Activated CD4-positive, alpha-beta memory T cell treated with anti-CD3 and anti-CD28 coated beads, Interleukin-2, amount 10 ng/mL, durations not matched to agents 7 days and 5 days (primary cell): ENCODE measurements around the gene APOBEC2. TPM values are rescaled to one million over a fixed set of nuclear protein-coding genes. Genes with fewer than 3 reads are reported as not detected.

Experiments used
- CTCF ChIA-PET: fragments of 350-600 bp; sonication (Branson Sonifier 250); formaldehyde crosslinking; loops from one replicate; lab custom pipeline; 2021; ENCODE audit warnings: antibody characterized with exemption, inconsistent platforms; lab: Charles Lee
- POLR2A ChIA-PET: fragments of 350-600 bp; sonication (Branson Sonifier 250); formaldehyde crosslinking; loops from one replicate; lab custom pipeline; 2021; ENCODE audit warnings: antibody characterized with exemption; lab: Charles Lee
- DNase-seq: peaks from one replicate; pipeline ENCODE4 v3.0.0-alpha.2; 2020
- H3K27ac Mint-ChIP-seq: one replicate; pipeline ENCODE4 v1.8.0; 2021; ENCODE audit warnings: mild to moderate bottlenecking, mixed read lengths
- H3K27me3 Mint-ChIP-seq: one replicate; pipeline ENCODE4 v1.8.0; 2021; ENCODE audit warnings: mixed read lengths
- H3K36me3 Mint-ChIP-seq: one replicate; pipeline ENCODE4 v1.8.0; 2021; ENCODE audit warnings: low read depth, mixed read lengths
- H3K4me1 Mint-ChIP-seq: one replicate; pipeline ENCODE4 v1.8.0; 2021; ENCODE audit warnings: mixed read lengths
- H3K4me3 Mint-ChIP-seq: one replicate; pipeline ENCODE4 v1.8.0; 2021; ENCODE audit warnings: mild to moderate bottlenecking, mixed read lengths
- H3K9me3 Mint-ChIP-seq: one replicate; pipeline ENCODE4 v1.8.0; 2021; ENCODE audit warnings: mixed read lengths
- total RNA-seq, 2 experiments: library from RNA; stranded (reverse); gene quantifications; one replicate each; pipeline ENCODE4 v1.2.3, GENCODE V29; 2021

The APOBEC2 gene
- total RNA-seq, 2 experiments from 2014 or later: not detected

DNA sequence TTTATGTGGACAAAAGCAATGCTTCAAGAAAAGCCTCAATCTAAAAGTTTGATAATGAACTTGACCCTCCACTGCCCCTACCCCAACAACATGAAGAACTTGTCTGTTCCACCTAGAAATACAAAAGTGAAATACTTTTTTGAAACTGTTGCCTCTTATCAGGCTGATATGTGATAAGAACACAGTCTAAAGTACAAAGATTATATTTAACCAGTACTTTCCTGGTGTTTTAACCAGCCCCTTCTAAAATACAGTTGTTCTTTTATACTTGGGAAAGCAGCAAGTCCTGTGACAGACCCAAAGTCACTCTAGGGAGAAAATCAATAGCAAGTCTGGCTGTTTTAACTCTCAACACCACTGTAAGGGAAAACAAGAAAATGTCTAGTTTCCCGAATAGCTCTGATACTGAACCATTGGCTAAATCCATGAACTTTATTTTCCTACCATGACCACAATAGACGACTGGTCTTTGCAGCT lies 12.6 kb downstream of the APOBEC2 start:
- Mint-ChIP-seq H3K9me3 (no peaks in the 10 kb centered on the region), H3K36me3 (peaks cover 64% of the 10 kb centered on the region), H3K27me3 (no peaks in the 10 kb centered on the region), H3K4me3 (no peak overlapping the region), H3K27ac (no peak overlapping the region), H3K4me1 (peaks cover 46% of the 10 kb centered on the region)
- POLR2A ChIA-PET: no interaction called here
- CTCF ChIA-PET: interaction anchor here (0.9 to 1.0 kb wide), 2 partner anchors 9 to 37 kb away, joined by 5 read pairs; no protein-coding TSS in a partner anchor
- no peak for DNase-seq

DNA sequence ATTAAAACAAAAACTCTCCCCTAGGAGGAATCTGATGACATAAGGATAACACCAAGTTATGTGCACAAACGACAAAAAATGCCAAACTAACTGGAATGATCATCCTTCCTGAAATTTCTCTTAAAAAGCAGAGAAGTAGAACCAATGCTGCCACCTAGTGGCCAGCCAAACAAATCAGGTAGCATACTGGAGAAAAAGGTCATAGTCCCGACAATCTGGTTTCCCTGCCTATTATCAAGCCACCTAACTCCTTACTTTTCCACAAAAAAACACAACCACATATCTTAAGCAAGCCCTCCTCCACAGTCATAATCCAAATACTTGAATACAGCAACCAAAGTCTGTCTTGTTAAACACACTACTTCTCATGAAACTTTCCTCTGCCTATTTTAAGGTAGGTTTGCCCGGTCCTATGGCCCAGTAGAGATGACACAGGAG lies 13.9 kb downstream of the APOBEC2 start:
- ChIA-PET CTCF (interaction anchor here (1.0 to 4.8 kb wide), 7 partner anchors 10 to 240 kb away, joined by 3 to 22 read pairs (median 5); partner anchors contain the start of gene UNC5CL), POLR2A (no interaction called here)
- Mint-ChIP-seq H3K27me3 (no peaks in the 10 kb centered on the region), H3K9me3 (no peaks in the 10 kb centered on the region), H3K27ac (peak overlapping the region; percentile 10), H3K4me1 (peaks cover 57% of the 10 kb centered on the region), H3K36me3 (peaks cover 72% of the 10 kb centered on the region), H3K4me3 (no peak overlapping the region)
- peak; percentile 67 for DNase-seq

DNA sequence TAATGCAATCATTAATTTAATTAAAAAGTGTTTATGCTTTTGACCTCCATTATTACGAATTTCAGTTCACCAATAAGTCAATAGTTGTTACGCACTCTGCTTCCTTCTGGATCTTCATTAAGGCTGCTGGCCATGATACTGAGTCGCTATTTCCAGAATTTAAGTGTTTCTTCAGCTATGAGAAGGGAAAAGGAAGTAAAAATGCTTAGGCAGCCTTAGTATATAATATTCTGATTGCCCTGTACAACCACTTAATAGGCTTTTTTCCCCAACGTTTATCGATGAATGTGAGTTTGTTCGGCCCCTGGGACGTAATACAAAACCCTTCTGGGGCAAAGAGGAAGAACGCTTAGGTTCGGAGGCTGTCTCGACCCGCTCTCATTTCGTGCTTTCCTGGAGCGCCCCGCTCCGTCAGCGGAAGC lies 18.5 kb downstream of the APOBEC2 start:
- no peak for DNase-seq
- H3K36me3 Mint-ChIP-seq: peaks cover 55% of the 10 kb centered on the region
- ChIA-PET CTCF (interaction anchor here (0.9 to 5.7 kb wide), 6 partner anchors 13 to 248 kb away, joined by 3 to 47 read pairs (median 4); partner anchors contain the start of gene UNC5CL), POLR2A (interaction anchor here (0.9 to 5.5 kb wide), 10 partner anchors 9 to 129 kb away, joined by 3 to 51 read pairs (median 6); partner anchors contain the start of genes APOBEC2 and TREML2)
- H3K27me3 Mint-ChIP-seq: no peaks in the 10 kb centered on the region
- no peaks in the 10 kb centered on the region for H3K9me3 Mint-ChIP-seq
- peak overlapping the region; percentile 99 for H3K27ac Mint-ChIP-seq
- peak overlapping the region; percentile 93 for H3K4me3 Mint-ChIP-seq
- H3K4me1 Mint-ChIP-seq: peaks cover 76% of the 10 kb centered on the region

DNA sequence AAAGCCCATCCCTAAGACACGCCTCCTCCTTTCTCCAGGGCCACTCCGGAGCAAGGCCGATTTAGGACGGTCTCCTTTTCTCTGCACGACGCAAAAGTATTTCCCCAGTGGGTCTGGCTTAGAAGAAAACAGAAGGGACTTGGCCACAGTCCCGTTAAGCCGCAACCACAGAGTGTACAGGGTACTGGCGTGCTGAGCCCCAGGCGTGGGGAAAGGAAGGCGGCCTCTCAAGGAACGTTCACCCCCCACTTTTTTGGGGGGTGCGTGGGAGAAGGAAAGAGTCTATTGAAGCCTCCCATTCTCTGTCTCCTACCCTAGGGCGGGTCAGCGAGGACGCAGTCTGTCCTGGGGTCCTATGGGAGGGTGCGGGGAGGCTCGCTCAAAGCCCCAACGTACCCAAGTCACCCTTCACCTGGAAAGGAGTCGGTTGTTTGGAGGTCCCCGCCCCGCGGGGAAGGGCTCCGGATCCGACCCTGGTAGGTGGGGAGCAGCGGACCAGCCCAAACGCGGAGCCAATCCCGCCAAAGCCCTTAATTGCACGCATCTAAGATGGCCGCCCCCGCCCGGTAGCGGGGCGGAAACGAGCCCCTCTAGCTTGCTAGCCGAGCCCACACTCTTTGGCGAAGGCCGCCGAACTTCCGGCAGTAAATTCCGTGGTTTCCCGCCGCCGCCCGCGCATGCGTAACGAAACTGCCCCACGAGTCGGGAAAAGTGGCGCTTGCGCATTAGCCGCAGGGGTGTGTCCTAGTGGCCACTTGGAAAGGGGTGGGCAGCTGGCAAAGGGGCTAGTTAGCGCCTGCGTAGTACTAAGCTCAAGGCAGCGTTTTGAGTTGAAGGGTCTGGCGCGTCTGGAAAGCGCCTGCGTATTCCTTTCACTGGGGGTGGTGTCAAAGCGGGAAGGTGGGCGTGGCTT lies 19.2 kb downstream of the APOBEC2 start, which contains the start of gene OARD1:
TSS of gene OARD1 (minus strand) at position 434 of the 913 bp plus-strand sequence. CDS start 722 bp downstream, outside the sequence.
- peak; percentile 100 for DNase-seq
- ChIA-PET POLR2A (interaction anchor here (0.6 to 5.5 kb wide), 14 partner anchors 9 to 261 kb away, joined by 3 to 51 read pairs (median 5); partner anchors contain the start of genes APOBEC2 and TREML2), CTCF (interaction anchor here (0.9 to 5.7 kb wide), 11 partner anchors 9 to 247 kb away, joined by 3 to 47 read pairs (median 4); partner anchors contain the start of genes TREML2 and UNC5CL)
- Mint-ChIP-seq H3K4me1 (peaks cover 71% of the 10 kb centered on the region), H3K27ac (peak within 1 kb of the TSS; percentile 99), H3K27me3 (no peaks in the 10 kb centered on the region), H3K9me3 (no peaks in the 10 kb centered on the region), H3K4me3 (peak within 1 kb of the TSS; percentile 93), H3K36me3 (peaks cover 48% of the 10 kb centered on the region)

DNA sequence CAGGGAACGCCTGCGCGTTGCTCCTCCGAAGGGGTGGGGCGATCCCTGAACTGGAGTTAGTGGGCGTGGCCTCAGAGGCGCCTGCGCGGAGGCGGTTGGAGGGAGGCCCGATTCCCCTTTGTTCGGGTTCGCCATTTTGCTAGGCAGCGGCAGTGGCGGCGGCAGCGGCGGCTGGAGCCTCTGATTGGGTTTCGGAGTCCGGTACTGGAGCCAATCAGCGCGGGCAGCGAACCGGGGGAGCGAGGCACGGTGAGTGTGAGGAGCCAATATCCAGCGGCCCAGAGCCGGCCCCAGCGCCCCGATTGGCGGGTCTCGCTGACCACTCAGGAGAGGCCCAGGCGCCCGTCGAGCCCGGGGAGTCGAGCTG lies 19.8 kb downstream of the APOBEC2 start, which contains the start of gene NFYA:
TSS of gene NFYA (plus strand) at position 139 of the 367 bp plus-strand sequence. CDS start 6,116 bp downstream, outside the sequence.
- H3K36me3 Mint-ChIP-seq: peaks cover 42% of the 10 kb centered on the region
- no peak for DNase-seq
- peaks cover 66% of the 10 kb centered on the region for H3K4me1 Mint-ChIP-seq
- no peaks in the 10 kb centered on the region for H3K9me3 Mint-ChIP-seq
- ChIA-PET CTCF (interaction anchor here (0.9 to 5.7 kb wide), 10 partner anchors 10 to 234 kb away, joined by 3 to 47 read pairs (median 4); partner anchors contain the start of genes TREML2 and UNC5CL), POLR2A (interaction anchor here (0.6 to 5.5 kb wide), 12 partner anchors 10 to 261 kb away, joined by 3 to 51 read pairs (median 4); partner anchors contain the start of gene TREML2)
- peak within 1 kb of the TSS; percentile 99 for H3K27ac Mint-ChIP-seq
- no peaks in the 10 kb centered on the region for H3K27me3 Mint-ChIP-seq
- H3K4me3 Mint-ChIP-seq: peak within 1 kb of the TSS; percentile 93

DNA sequence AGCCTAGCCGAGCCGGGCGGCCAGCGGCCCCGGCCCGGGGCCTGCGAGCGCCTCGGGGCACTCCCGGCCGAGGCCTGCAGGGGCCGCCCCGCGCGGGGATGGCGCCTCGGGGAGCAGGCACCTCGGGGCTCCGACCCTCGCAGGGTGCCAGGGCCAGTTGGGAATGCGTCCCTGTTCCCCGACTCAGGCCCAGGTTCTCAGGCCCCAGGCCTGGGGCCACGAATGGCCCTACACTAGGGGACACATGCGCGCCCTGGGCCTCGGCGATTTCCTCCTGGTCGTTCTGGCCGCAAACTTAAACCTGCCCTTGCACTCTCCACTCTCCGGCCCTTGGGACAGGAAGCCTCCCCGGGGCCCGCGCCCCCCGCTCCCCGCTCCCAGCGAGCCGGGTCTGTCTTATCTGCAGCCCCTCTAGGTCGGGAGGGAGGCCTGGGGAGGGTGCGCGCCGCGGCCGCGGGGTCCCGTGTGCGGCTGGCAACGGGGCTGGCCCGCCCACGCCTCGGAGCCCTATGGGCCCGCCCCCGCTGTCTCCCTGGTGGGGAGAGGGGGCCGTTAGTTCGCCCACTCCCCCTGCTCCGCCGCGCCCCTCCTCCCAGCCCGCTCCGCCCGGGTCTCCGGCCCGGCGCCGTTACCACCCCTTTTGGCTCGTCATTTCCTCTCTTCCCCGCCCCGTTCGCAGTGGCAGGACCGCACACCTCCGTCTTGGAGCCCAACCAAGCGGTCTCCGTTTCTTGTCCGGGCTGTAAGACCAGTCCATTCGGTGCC lies 20.4 kb downstream of the APOBEC2 start:
- CTCF ChIA-PET: interaction anchor here (0.9 to 5.7 kb wide), 9 partner anchors 10 to 233 kb away, joined by 3 to 47 read pairs (median 5); partner anchors contain the start of gene TREML2
- H3K27ac Mint-ChIP-seq: peak overlapping the region; percentile 99
- peak overlapping the region; percentile 93 for H3K4me3 Mint-ChIP-seq

DNA sequence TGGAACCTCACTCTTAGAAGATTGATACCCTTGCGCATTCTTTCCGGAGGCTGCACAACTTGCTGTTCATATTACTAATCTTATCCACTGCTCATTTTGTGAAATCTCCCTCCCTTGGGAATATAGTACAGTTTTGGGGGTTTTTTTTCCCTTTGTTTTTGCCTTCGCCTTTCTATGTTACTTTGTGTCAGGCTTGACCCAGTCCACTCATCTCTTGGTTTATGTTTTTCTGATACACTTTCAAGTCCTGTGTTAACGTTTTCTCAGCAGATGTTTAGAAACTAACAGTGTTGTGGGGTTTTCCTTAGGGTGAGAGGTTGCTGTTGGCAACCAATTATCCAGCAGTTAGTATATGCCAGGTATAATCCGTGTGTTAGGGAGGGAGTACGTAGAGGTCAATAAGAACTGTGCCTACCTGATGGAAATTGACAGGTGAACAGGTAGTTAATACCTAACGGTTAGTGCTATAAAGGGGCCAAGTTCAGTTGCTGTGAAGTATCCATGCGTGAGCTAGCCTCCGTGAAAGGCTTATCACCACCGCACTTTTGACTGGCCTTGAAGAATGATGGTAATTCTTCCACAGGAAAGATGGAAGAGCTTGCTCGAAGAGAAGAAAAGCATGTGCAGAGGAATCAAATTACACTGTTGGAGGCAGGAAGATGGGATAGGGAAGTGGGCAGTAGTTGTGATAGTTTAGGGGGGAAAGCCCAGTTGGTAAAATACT lies 21.1 kb downstream of the APOBEC2 start:
- DNase-seq: no peak
- H3K4me3 Mint-ChIP-seq: peak overlapping the region; percentile 81
- no peaks in the 10 kb centered on the region for H3K27me3 Mint-ChIP-seq
- POLR2A ChIA-PET: interaction anchor here (0.6 to 1.6 kb wide), 5 partner anchors 20 to 976 kb away, joined by 3 to 7 read pairs (median 4); partner anchors contain the start of genes TAF8 and TREML2
- H3K27ac Mint-ChIP-seq: peak overlapping the region; percentile 88
- H3K4me1 Mint-ChIP-seq: peaks cover 62% of the 10 kb centered on the region
- CTCF ChIA-PET: interaction anchor here (2.3 kb wide), 1 partner anchor 30 kb away, joined by 4 read pairs; no protein-coding TSS in a partner anchor
- no peaks in the 10 kb centered on the region for H3K9me3 Mint-ChIP-seq
- H3K36me3 Mint-ChIP-seq: peaks cover 39% of the 10 kb centered on the region

More for the DNA sequence above, 20.4 kb downstream of the APOBEC2 start:
- Mint-ChIP-seq H3K4me1 (peaks cover 64% of the 10 kb centered on the region), H3K36me3 (peaks cover 40% of the 10 kb centered on the region), H3K27me3 (no peaks in the 10 kb centered on the region), H3K9me3 (no peaks in the 10 kb centered on the region)
- POLR2A ChIA-PET: interaction anchor here (0.8 to 5.5 kb wide), 10 partner anchors 15 to 260 kb away, joined by 3 to 51 read pairs (median 4); partner anchors contain the start of gene TREML2
- peak; percentile 89 for DNase-seq

DNA sequence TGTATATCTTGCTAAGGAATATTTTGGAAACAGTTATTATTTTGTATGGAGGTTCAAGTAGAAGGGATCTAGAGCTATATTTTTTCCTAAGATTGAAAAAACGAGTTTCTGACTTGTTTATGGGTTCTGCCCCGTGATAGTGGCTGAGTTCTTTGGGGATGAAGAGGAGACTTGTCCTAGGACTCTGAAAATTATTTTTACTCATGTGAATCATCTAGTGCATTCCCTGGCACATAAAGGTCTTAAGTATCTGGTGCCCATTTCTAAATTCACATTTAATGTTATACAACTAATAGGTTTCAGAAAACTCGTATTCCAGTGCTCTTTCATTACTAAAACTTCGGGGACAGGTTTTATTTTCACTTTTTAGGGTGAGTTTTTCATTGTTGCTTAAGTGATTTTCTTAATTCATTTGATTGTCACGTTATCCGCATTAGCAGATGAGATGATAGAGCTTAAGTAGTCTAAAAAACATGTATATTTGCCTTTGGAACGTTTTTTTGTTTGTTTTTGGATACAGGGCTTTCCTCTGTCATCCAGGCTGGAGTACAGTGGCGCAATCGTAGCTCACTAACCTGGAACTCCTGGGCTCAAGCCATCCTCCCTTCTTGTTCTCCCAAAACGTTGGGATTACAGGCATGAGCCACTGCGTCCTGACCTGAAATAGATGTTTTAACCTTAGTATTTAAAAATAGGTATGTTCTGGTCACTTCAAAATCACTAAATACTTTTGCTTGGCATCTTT lies 21.9 kb downstream of the APOBEC2 start:
- peaks cover 39% of the 10 kb centered on the region for H3K36me3 Mint-ChIP-seq
- peak overlapping the region; percentile 81 for H3K4me3 Mint-ChIP-seq
- no peaks in the 10 kb centered on the region for H3K27me3 Mint-ChIP-seq
- peak overlapping the region; percentile 88 for H3K27ac Mint-ChIP-seq
- H3K4me1 Mint-ChIP-seq: peaks cover 61% of the 10 kb centered on the region
- CTCF ChIA-PET: interaction anchor here (0.7 to 2.3 kb wide), 4 partner anchors 13 to 107 kb away, joined by 3 to 14 read pairs (median 4); no protein-coding TSS in a partner anchor
- POLR2A ChIA-PET: interaction anchor here (0.6 to 1.6 kb wide), 7 partner anchors 8 to 975 kb away, joined by 3 to 7 read pairs (median 4); partner anchors contain the start of genes TAF8 and TREML2
- no peaks in the 10 kb centered on the region for H3K9me3 Mint-ChIP-seq
- no peak for DNase-seq

DNA sequence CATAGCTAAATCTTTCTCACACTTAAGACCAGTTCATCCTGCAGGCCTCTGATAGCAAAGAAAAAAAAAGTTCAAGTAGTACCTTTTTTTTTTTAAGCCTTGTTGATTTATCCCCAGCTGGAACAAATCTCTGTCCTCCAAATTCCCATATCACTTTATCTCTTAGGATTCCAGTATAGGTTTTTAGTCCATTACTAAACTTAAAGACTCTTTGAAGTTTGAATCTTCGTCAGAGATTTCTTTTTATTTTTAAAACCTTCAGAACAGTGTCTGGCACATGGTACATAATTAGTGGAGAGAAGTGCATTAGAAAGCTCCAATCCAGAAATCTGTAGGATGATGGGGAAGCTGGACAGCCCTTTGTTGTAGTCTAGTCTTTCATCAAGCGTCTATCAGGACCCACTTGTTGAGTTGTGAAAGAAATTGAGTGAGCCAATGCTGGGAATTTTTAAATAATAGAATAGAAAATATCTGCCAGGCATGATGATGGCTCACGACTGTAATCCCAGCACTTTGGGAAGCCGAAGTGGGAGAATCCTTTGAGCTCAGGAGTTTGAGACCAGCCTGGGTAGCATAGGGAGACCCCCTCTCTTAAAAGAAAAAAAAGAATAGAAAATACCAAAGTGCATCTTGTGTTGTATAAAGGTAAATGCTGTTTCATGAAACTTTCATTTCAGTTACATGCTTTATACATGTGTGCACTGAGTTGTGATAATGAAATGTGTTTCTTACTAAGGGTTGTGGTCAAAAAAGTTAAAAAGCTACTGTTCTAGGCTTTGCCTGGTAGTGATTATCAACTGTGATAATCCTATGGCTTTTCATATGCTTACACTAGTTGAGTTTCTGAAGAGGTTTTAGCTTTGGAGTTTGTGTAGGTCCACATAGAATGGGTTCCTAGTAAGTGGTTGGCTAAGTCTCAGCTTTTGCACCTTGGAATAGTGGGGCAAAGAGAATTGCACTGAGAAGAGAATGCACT lies 22.9 kb downstream of the APOBEC2 start:
- Mint-ChIP-seq H3K4me1 (peaks cover 61% of the 10 kb centered on the region), H3K36me3 (peaks cover 40% of the 10 kb centered on the region), H3K4me3 (peak overlapping the region; percentile 81), H3K9me3 (no peaks in the 10 kb centered on the region), H3K27me3 (no peaks in the 10 kb centered on the region), H3K27ac (peak overlapping the region; percentile 42)
- no peak for DNase-seq
- ChIA-PET POLR2A (interaction anchor here (0.9 kb wide), 1 partner anchor 48 kb away, joined by 5 read pairs; no protein-coding TSS in a partner anchor), CTCF (interaction anchor here (0.6 to 2.3 kb wide), 7 partner anchors 12 to 106 kb away, joined by 3 to 14 read pairs (median 4); no protein-coding TSS in a partner anchor)
